ENCODE results near the gene ERMARD.

The ERMARD gene

GRCh38 chr6:169802790-169803189 lies 51.4 kb downstream of the ERMARD start:
- no peak for DNase-seq (ENCODE audit: low read depth)

- no peak for DNase-seq (ENCODE audit: low read depth)
Observed at GRCh38 chr6:169803271-169803811, 51.9 kb downstream of the ERMARD start.

- DNase-seq (ENCODE audit: low read depth) = no peak
Observed at GRCh38 chr6:169803816-169804340, 52.5 kb downstream of the ERMARD start.

- DNase-seq (ENCODE audit: low read depth) = no peak
Observed at GRCh38 chr6:169804427-169804826, 53.0 kb downstream of the ERMARD start.

GRCh38 chr6:169805242-169805838 lies 53.9 kb downstream of the ERMARD start:
- no peak for DNase-seq (ENCODE audit: low read depth)

- no peak for DNase-seq (ENCODE audit: low read depth)
Observed at GRCh38 chr6:169806701-169807100, 55.3 kb downstream of the ERMARD start.

GRCh38 chr6:169807229-169807628 lies 55.8 kb downstream of the ERMARD start:
- DNase-seq (ENCODE audit: low read depth) = no peak

- no peak for DNase-seq (ENCODE audit: low read depth)
Observed at GRCh38 chr6:169807699-169808607, 56.5 kb downstream of the ERMARD start.

GRCh38 chr6:169808608-169808967 lies 57.2 kb downstream of the ERMARD start:
- DNase-seq (ENCODE audit: low read depth) = no peak

- DNase-seq (ENCODE audit: low read depth) = no peak
Observed at GRCh38 chr6:169809386-169809785, 58.0 kb downstream of the ERMARD start.

GRCh38 chr6:169810066-169810989 lies 58.9 kb downstream of the ERMARD start:
- no peak for DNase-seq (ENCODE audit: low read depth)

- DNase-seq (ENCODE audit: low read depth) = no peak
Observed at GRCh38 chr6:169811072-169811471, 59.6 kb downstream of the ERMARD start.

- DNase-seq (ENCODE audit: low read depth) = no peak
Observed at GRCh38 chr6:169811521-169812256, 60.3 kb downstream of the ERMARD start.

- no peak for DNase-seq (ENCODE audit: low read depth)
Observed at GRCh38 chr6:169812257-169812644, 60.8 kb downstream of the ERMARD start.

- no peak for DNase-seq (ENCODE audit: low read depth)
Observed at GRCh38 chr6:169813969-169814368, 62.5 kb downstream of the ERMARD start.

GRCh38 chr6:169816054-169816453 lies 64.6 kb downstream of the ERMARD start:
- no peak for DNase-seq (ENCODE audit: low read depth)

- DNase-seq (ENCODE audit: low read depth) = no peak
Observed at GRCh38 chr6:169816975-169817374, 65.6 kb downstream of the ERMARD start.

GRCh38 chr6:169820358-169820757 lies 68.9 kb downstream of the ERMARD start:
- DNase-seq (ENCODE audit: low read depth) = no peak

GRCh38 chr6:169824021-169824420 lies 72.6 kb downstream of the ERMARD start:
- no peak for DNase-seq (ENCODE audit: low read depth)

- no peak for DNase-seq (ENCODE audit: low read depth)
Observed at GRCh38 chr6:169824848-169825557, 73.6 kb downstream of the ERMARD start.
